Dermis microvascular lymphatic vessel endothelial cell (primary cell): ENCODE results near the gene HACD1. TPM values are rescaled to one million over a fixed set of nuclear protein-coding genes. Genes with fewer than 3 reads are reported as not detected.
A peak's percentile ranks its signal among the peaks of the same experiment; 100 is the strongest.
"Not testable (repeated sequence)": the region's sequence is repeated elsewhere in the genome, so short reads cannot be mapped to it uniquely, and the experiment has no call there.

ENCODE experiments used
- DNase-seq, 2 donors: peaks; one replicate each; pipeline versions ENCODE4 v3.0.0 to v3.0.0-alpha.2; 2010; ENCODE audit warnings: low read depth in 2 of 2
- total RNA-seq: library from RNA; depleted of rRNA; stranded (reverse); fragments of >200 nt; gene quantifications from 2 replicates; pipeline ENCODE4 v1.2.1, GENCODE V29; 2014

HACD1 gene
- total RNA-seq, 1 donor from 2014 or later, result 19.3 TPM

DNA sequence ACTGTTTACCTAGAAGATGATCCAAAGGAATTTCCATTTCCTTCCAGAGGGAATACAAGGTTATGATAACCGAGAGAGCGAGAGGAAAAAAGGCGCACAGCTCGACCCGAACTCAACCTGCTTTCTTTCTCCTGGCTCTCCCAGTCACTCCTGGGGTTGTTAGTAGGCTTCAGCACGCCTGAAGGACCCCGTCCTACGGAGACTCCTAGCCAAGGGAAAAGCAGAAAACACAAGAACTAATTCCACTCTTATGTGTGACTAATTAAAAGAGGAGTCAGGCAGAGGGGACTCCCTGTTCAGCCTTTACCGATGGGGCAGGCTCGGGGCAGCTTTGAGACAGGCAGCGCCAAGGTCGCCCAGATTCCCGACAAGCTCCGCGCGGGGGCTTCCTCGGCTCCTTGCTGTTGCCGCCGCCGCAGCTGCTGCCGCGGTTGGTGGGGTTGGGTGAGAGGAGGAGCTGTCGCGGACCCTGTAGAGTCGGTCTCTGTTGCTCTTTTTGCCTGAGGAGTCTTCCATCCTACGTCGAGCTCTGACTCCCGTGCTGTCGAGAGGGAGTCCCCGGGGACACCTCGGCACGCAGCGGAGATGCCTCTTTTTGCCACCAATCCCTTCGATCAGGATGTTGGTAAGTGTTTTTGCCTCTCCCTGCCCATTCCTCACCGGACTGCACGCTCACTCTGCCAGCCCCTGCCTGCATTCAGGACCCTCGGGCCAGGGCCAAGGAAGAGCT lies 26.7 kb upstream of the HACD1 start, which contains the start of gene STAM:
Gene STAM (plus strand): TSS at position 397 of the 730 bp plus-strand sequence. CDS start 189 bp downstream, at position 586.
- DNase-seq, result peak; percentile 78 to 95

DNA sequence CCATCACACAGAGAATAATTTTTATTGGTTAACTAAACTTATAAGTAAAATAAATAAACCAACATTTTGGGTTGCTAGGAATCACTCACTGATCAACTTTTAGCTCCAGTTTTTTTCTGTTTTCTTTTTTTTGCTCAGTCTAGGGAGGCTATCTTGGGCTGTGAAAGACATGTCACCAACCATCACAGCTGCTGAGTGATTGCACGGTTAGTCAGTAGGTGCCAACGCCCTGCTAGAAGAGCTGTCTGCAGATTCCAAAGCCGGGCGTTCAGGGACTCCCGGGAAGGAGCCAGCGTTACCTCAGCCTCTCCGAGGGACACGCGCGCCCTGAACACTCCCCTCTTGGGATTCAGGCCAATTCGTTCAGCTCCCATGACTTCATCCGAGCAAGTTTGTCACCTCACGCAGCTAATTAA lies 26.2 kb upstream of the HACD1 start:
- peak in 1 of 2 donors; percentile 82 for DNase-seq

DNA sequence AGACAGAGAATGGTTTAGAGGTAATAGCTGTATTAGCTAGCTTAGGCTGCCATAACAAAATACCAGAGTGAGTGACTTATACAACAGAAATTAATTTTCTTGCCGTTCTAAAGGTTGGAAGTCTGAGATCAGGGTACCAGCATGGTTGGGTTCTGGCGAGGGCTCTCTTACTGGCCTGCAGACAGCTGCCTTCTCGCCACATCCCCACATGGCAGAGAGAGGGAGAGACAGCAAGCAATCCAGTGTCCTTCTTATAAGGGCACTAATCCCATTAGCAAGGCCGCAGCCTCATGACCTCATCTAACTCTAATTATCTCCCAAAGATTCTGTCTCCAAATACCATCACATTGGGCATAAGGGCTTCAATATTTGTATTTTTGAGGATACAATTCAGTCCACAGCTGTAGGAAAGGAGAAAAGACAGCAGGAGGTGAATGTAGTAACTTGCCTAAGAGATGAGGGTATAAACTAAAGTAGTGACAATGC lies 23.2 kb upstream of the HACD1 start:
- no peak for DNase-seq

DNA sequence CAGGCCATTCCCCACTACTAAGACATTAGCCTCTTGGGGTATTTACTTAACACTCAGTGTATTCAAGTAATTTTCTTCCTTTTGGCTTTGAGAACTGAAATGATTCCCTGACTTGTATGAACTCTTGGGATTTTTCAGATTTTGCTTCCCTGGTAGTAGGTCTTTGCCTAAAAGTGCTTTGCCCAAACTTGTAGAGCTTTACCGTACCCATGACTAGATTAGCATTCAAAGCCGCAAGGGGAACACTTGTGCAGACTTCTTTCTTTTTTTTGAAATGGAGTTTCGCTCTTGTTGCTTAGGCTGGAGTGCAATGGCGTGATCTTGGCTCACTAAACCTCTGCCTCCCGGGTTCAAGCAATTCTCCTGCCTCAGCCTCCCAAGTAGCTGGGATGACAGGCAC lies 20.7 kb upstream of the HACD1 start:
- no peak for DNase-seq

DNA sequence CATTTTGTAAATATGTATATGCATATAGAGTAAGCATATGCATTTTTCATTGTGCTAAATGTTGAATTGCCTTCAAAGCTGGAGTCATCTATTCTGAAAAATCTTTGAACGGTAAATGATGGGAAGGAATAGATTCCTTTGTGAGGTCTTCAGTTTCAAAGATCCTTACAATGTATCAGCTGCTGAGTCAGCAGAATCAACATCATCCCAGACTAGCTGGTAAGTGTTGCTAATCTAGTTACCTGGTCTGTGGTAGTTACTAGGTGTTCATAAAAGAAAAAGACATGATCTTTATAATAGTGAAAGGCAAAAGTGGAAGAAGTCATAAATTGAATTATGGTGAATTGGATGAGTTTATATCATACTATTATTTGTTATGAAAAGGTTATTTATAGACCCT lies 16.2 kb upstream of the HACD1 start:
- DNase-seq, result no peak

DNA sequence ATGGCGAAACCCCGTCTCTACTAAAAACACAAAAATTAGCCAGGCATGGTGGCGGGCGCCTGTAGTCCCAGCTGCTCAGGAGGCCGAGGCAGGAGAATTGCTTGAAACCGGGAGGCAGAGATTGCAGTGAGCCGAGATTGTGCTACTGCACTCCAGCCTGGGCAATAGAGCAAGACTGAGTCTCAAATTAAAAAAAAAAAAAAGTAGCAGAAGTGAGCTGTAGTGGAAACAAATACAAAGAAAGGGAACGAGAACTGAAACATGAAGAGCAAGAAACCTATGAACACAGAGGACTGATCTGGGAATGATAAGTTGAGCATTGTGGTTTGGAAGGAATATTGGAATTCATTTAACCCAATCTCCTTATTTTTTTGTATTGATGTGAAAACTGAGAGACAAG lies 15.4 kb upstream of the HACD1 start:
- DNase-seq, result not testable (repeated sequence)

DNA sequence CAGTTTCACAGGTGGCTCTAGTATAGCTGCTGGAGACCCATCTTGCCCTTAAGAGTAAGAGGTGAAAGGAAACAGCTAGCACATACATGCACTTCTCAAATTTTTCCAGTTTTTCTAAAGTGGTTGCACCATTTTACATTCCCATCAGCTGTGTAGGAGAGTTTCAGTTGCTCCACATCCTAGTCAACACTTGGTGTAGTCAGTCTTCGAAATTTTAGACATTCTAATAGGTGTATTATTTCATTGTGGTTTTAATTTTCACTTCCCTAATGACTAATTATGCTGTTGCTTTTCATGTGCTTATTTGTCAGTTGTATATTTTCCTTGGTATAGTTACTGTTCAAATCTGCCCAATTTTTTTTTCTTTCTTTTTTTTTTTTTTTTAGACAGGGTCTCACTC lies 9.5 kb upstream of the HACD1 start:
- DNase-seq, result no peak

DNA sequence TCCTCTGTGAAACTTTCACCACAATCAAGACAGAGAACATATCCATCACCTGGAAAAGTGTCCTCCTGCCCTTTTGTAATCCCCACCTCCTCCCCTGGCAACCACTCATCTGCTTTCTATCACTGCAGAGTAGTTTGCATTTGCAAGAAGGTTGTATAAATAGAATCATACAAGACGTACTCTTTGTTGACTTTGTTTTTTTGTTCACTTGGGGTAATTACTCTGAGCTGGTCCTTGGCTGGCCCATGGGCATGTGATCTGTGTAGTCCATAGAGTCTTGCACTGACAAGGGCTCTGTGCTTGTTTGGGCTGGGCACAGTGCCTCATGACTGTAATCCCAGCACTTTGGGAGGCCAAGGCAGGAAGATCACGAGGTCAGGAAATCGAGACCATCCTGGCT lies 7.8 kb upstream of the HACD1 start:
- DNase-seq, result no peak

DNA sequence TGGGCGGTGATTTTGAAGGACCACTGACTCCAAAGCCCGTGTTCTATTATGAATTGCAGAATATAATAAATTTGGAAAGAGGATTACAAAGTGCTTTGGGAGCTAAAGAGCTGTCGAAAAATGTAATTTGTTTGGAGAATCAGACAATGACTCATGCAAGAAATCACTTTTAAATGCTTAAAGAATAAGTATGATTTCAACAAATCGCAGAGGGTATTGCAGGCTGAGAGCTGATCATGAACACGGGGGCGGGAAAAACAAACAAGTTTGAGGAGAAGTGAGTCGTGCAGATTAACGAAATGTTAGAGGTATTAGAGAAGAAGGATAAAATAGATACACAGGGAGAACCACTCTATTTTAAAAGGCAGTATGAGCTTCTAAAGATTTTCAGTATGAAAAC lies 4.9 kb upstream of the HACD1 start:
- no peak for DNase-seq

DNA sequence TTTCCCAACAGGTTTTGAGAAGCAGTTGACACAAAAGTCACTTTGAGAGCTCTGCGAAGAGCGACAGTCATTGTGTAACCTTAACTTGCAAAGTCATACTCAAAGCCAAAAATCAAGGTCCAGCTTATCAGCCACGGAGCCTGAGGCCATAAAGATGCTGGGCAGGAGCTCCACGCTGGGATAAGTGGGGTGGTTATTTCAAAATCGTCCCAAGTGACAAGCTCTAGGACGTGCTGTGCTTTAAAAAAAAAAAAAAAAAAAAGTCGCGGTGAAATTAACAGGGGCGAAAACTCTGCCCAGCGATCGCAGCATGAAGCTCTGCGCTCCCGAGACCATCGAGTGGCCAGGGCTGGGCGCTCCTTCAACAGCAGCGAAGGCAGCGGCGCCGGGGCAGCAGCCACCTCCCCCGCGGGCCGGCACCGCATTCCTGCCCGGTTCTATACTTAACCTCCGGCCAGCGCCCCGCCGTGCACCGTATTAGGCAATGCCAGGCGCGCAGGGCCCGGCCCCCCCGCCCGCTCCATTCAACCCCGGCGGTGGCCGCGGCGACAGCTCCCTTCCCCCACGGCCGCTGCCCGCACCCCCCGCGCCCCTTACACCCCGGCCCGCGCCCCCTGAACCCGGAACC lies 657 bp downstream of the HACD1 start:
- DNase-seq, result peak in 1 of 2 donors; percentile 63

DNA sequence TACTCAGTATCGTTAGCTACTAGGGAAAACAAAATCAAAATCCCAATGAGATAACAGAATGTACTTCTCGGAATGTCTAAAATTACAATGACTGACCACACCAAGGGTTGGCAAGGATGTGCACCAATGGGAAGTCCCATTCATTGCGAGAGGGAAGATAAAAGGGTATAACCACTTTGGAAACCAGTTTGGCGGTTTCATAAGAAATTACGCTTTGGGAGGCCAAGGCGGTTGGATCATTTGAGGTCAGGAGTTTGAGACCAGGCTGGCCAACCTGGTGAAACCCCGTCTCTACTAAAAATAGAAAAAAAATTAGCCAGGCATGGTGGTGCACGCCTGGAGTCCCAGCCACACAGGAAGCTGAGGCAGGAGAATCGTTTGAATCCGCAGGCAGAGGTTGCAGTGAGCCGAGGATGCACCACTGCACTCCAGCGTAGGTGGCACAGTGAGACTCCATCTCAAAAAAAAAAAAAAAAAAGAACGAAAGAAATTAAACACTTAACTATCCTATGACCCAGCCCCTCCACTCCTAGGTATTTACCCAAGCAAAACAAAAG lies 7.6 kb downstream of the HACD1 start:
- DNase-seq, result no peak

DNA sequence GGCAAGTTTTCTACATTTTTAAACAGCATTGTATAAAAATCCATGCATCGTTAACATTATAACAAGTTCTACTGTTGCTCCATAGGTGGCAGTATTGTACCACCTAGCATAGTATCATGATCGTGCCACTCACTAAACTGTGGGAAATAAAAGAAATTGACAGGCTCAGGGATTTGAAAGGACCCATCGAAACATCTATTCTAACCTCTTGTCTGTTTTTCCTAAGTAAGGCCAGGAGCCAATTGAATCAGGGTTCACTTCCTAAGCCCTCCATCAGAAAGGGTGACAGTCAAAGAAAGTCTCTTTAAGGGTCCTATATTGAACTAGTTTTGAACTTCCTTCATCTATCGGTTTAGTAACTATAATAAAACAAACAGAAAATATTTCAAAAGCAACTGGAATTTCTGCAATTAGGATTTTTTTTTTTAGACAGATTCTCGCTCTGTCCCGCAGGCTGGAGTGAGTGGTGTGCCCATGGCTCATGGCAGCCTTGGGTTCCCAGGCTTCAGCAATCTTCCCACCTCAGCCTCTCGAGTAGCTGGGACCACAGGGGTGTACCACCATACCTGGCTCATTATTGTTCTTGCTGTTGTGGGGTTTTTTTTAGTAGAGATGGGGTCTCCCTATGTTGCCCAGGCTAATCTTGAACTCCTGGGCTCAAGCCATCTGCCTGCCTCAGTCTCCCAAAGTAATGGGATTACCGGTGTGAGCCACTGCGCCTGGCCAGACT lies 9.4 kb downstream of the HACD1 start:
- peak; percentile 65 to 77 for DNase-seq

DNA sequence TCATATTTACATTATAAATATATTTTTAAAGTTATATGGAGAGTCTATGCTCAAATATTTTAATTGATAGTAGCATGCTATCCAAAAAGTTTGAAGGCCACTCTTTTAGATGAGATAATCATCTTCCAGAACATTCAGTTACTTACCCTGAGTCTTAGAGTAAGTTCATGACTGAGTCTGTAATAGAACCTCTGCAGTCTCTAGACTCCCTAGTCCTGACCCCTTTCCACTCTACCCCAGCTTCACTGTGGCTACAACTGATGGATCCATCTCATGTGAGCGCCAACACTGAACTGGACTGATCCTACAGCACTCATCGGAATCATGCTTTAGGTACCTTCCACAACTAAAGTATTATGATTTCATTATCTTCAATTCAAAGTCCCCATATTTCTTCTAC lies 10.1 kb downstream of the HACD1 start:
- no peak for DNase-seq

DNA sequence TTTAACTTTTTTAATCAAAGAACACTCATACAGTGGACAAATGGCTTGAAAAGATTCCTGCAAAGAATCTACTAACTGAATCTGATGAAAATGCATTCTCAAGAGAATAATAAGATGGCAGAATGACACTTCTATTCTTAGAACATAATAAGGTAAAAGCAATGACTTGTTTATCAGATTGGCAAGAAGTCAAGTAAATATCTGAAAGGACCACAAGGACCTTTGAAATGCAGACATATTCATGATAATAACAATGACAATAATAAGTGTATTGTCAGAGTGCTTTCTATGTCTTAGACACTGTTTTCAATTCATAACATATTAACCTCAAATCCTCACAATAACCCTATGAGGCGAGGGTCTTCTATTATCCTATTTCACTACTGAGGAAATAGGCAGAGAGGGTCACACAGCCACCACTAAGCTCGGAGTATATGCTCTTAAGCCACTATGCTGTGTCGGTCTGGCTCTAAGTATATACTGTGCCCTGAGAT lies 10.6 kb downstream of the HACD1 start:
- no peak for DNase-seq

DNA sequence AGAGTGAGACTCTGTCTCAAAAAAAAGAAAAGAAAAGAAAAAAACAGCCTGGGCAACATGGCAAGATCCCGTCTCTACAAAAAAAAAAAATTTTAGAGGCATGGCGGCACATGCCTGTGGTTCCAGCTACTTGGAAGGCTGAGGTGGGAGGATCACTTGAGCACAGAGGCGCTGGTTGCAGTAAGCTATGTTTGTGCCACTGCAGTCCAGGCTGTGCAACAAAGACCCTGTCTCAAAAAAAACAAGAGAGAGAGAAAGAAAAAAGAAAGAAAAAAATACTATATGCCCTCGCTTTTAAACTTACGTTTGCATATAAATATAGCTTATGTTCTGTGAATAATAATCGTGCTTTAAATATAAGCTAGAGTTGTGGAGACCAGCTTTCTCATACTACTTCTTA lies 11.2 kb downstream of the HACD1 start:
- DNase-seq, result no peak

DNA sequence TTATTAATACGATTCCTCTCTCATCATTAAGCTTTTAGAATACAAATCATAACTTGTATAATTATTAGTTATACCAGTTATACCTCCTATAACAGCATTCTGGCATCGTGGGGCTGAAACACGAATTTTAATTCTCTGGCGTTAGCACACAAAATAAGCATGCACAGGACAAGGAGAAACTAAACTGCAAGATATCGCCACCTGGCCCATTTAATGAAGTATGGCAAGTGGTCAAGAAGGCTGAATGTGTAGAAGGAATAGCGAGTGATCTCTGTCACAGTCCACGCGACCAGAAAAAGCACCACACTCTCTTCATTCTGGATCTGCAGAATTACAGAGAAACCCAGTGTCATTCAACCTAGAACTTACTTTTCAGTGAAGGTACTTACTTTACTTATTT lies 18.1 kb downstream of the HACD1 start:
- peak in 1 of 2 donors; percentile 73 for DNase-seq

DNA sequence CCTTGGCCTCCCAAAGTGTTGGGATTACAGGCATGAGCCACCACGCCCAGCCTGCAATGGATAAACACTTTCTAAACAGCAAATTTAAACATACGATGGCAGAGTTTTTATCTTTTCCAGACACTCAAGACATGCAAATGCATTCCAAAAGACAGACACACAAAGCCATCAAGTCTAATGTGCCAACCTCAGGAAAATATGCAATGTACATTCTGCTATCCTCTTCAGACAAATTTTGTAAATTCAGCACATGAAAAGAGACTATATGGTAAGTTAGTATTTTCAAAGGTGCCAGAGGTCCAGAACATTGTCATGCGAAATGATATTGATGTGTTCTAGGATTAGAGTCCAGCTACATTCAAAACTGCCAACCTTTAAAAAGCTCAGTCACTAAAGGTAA lies 19.8 kb downstream of the HACD1 start:
- no peak for DNase-seq

DNA sequence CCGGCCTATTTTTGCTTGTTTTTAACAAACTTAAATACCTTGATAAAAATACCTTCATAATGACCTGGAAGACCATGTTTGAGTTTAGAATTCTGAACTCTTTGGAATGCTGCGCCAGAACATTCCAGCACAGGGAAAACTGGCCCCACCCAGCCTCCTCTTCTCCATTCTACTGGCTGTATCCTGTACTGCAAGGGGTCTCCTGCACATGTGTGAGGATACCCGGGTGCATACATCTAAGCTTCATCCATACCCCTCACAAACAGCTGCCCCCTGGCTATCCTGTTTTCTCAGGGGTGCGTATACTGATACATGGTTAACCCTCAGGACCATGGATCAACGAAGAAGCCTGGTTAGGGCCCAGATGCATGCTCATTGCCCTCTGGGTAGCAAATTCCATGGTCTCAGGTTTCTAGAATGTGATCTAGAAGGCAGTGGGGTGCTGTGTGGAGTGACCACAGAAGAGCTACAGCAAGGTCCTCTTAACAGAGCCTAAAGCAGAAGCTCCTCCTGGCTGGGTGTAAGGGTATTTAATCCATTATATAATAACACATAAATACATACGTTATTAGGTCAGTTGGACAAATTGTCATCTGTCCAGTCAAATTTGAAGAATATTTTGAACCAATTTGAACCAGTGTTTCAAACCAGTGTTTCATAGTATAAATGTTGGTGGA lies 26.1 kb downstream of the HACD1 start:
- DNase-seq, result no peak

DNA sequence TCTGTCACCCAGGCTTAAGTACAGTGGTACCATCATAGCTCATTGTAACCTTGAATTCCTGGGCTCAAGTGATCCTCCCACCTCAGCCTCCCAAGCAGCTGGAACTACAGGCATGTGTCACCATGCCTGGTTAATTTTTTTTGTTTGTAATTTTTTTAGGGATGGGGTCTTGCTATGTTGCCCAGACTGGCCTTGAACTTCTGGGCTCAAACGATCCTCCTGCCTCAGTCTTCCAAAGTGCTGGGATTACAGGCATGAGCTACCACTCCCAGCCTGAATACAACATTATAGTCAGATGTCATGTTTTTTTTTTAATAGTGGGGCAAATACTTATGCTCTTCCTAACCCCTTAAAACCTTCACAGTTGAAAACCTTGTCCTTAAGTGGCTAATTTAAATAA lies 27.9 kb downstream of the HACD1 start:
- not testable (repeated sequence) for DNase-seq

DNA sequence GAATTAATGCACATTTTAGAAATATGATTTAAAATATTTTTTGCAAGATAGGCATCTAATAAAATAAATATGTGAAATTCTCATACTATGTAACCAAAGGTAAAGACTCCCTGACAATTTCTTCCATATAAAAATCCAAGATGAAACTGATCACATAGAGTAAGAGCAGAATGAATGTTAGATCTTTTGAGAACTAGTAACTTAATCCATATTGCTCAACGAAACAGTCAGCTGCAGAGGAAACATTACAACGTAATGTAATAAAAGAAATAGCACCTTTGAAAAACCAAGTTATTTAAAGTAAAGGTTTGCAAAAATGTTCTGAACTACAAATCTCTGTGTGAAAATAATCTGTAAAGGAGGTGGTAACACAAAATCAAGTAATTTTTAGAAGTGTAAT lies 28.8 kb downstream of the HACD1 start:
- no peak for DNase-seq

DNA sequence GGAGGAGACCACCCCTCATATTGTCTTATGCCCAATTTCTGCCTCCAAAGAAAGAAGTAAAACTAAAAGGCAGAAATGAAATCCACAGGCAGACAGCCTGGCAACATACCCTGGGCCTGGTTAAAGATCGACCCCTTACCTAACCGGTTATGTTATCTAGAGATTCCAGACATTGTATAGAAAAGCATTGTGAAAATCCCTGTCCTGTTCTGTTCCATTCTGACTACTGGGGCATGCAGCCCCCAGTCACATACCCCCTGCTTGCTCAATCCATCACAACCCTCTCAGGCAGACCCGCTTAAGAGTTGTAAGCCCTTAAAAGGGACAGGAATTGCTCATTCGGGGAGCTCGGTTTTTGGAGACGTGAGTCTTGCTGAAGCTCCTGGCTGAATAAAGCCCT lies 29.9 kb downstream of the HACD1 start:
- not testable (repeated sequence) for DNase-seq
